ENCODE data around the gene RPS2.

Gene RPS2

DNA sequence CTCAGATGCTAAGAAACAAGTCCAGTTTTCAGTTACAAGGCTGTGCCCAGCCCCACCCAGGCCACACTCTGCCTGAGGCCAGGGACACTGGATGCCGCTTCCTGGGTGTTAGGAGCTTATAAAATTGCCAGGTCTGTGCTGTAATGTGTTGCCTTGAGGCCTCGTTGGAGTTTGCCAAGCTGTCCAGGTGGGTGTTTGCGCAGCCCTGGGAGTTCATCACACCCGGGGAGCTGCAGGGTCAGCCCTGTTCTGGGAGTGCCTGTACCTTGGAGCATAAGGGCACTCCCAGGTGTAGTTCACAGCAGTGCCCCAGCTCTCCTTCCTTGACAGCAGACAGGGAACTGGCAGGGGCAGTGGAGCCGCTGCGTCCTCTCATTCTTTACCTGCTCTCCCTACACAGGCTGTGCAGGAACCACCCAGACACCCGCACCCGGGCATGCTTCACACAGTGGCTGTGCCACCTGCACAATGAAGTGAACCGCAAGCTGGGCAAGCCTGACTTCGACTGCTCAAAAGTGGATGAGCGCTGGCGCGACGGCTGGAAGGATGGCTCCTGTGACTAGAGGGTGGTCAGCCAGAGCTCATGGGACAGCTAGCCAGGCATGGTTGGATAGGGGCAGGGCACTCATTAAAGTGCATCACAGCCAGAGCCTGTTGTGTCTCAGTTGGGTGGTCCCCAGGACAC, 21.0 kb upstream of the RPS2 start:
- Histone ChIP-seq H3K9me3 (ENCODE audit: control insufficient read depth, insufficient read depth, low read length) (no peaks in the 10 kb centered on the region), H3K9ac (ENCODE audit: low read depth, low read length) (no peak overlapping the region), H3K4me1 (ENCODE audit: control insufficient read depth, insufficient read depth, low read length) (peaks cover 6% of the 10 kb centered on the region), H3K4me3 (ENCODE audit: low read depth, low read length) (peak overlapping the region; percentile 76), H3K27me3 (ENCODE audit: control insufficient read depth, insufficient read depth, low read length) (peaks cover 42% of the 10 kb centered on the region), H3K36me3 (ENCODE audit: control insufficient read depth, insufficient read depth, low read length) (peaks cover 16% of the 10 kb centered on the region)

DNA sequence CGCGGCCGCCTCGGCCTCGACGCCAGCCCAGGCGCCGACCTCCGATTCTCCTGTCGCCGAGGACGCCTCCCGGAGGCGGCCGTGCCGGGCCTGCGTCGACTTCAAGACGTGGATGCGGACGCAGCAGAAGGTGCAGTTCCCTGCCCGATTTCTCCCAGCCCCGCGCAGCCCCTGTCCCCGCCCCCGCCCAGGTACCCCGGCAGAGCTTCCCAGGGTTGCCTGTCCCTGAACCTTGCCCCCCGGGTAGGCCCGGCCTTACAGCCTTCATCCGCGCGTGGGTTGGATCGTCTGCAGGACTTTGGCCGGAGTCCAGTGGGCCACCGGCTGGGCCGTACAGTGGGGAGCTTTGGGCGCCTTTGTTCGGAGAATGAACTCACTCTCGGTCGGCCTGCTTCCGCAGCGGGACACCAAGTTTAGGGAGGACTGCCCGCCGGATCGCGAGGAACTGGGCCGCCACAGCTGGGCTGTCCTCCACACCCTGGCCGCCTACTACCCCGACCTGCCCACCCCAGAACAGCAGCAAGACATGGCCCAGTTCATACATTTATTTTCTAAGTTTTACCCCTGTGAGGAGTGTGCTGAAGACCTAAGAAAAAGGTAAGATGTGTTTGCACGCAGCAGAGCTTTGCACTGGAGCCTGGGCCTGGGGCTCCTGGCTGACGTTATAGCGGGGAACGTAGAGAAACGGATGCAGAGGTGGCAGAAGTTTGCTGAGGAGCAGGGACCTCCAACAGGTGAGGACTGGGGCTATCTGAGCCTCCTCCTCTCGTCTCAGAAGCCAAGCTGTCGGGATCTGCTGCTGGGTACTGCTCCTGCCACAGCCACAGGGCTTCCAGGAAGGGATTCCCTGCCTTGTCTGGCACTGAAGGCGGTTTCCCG, 20.0 kb upstream of the RPS2 start:
- H3K9me3 ChIP-seq (ENCODE audit: control insufficient read depth, insufficient read depth, low read length), result no peaks in the 10 kb centered on the region
- peak overlapping the region; percentile 79 for H3K9ac ChIP-seq (ENCODE audit: low read depth, low read length)
- peaks cover 16% of the 10 kb centered on the region for H3K36me3 ChIP-seq (ENCODE audit: control insufficient read depth, insufficient read depth, low read length)
- H3K27me3 ChIP-seq (ENCODE audit: control insufficient read depth, insufficient read depth, low read length), result peaks cover 52% of the 10 kb centered on the region
- peaks cover 6% of the 10 kb centered on the region for H3K4me1 ChIP-seq (ENCODE audit: control insufficient read depth, insufficient read depth, low read length)
- H3K4me3 ChIP-seq (ENCODE audit: low read depth, low read length), result peak overlapping the region; percentile 76

DNA sequence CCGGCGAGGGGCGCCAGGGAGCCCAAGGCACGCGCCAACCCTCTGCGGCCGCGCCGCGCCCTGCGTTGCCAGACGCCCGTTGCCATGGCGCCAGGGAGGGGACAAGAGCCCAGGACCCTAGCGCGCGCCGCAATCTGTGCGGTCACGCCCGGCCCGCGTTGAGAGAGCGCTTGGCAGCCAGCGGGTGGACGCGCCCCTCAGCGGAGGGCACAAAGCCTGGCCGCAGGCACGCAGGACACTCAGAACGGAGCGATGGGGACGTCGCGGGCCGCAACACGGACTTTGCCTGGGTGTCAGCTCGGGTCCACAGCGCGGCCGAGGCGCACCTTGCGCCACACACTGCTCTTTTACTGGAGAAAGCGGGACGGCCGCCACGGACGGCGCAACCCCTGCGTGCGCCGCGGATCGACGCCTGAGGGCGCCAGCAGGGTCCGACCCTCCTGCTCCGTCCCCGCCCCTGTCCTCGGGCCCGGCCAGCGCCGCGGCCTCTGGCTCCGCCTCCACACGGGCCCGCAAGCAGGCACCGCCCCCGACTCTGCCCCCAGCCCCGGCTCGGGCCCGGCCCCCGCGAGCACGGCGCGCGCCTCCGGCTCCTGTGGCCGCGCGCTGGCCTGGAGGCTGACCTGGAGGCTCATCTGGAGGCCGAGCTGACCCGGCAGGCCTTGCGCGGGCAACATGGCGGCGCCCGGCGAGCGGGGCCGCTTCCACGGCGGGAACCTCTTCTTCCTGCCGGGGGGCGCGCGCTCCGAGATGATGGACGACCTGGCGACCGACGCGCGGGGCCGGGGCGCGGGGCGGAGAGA, 19.1 kb upstream of the RPS2 start, which contains the start of gene GFER:
Gene GFER, plus strand, starts transcription at position 650 of the 803 bp plus-strand sequence. Its CDS starts 26 bp downstream, at position 676.
- Histone ChIP-seq H3K27me3 (ENCODE audit: control insufficient read depth, insufficient read depth, low read length) (peaks cover 45% of the 10 kb centered on the region), H3K4me1 (ENCODE audit: control insufficient read depth, insufficient read depth, low read length) (peaks cover 6% of the 10 kb centered on the region), H3K4me3 (ENCODE audit: low read depth, low read length) (peak within 1 kb of the TSS; percentile 76), H3K36me3 (ENCODE audit: control insufficient read depth, insufficient read depth, low read length) (peaks cover 16% of the 10 kb centered on the region), H3K9me3 (ENCODE audit: control insufficient read depth, insufficient read depth, low read length) (no peaks in the 10 kb centered on the region), H3K9ac (ENCODE audit: low read depth, low read length) (peak within 1 kb of the TSS; percentile 79)

DNA sequence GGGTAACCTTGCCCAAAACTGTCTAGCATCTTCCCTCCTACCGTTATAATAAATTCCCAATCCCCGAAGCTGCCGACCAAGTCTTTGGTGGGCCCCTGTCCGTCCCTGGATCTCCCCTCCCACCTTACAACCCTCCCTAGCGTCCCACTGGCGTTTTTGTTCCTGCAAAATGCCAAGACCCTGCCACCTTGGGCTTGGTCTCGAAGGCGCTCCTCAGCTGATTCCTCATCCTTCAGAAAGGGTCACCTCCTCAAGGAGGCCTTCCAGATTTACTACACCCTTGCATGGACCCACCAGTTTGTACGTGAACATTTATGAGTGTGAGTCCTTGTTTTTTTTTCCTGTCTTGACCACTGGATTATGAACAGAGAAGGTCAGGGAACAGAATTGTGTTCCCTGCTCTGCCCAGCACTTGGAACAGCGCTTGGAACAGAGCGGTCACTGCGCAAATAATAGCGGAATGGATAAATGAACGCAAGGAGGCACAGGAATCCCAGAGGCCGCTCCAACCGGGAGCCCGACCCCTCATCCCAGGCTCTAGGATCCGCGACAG, 18.4 kb upstream of the RPS2 start:
- Histone ChIP-seq H3K4me1 (ENCODE audit: control insufficient read depth, insufficient read depth, low read length) (peaks cover 6% of the 10 kb centered on the region), H3K9ac (ENCODE audit: low read depth, low read length) (no peak overlapping the region), H3K36me3 (ENCODE audit: control insufficient read depth, insufficient read depth, low read length) (peaks cover 19% of the 10 kb centered on the region), H3K4me3 (ENCODE audit: low read depth, low read length) (peak overlapping the region; percentile 66), H3K27me3 (ENCODE audit: control insufficient read depth, insufficient read depth, low read length) (peaks cover 40% of the 10 kb centered on the region), H3K9me3 (ENCODE audit: control insufficient read depth, insufficient read depth, low read length) (no peaks in the 10 kb centered on the region)

DNA sequence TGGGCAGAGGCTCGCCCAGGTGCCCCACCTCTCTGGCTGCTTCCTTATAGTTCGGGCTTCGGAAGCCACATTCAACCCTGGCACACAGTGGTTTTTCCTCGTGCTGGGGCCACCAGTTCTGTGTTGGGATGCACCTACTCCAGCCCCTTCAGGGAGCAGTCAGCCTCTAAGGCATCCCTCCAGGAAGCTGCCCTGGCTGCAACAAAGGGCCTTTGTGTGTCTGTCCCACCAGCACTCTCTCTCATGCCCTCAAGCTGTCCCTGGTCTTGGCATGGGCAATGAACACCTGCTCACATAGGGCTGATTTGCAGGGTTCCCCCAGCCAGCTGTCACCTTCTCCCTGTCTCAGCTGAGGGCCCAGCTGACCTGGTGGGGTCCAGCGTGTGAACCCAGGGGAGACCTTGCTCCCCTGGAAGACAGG, 17.4 kb upstream of the RPS2 start:
- Histone ChIP-seq H3K4me1 (ENCODE audit: control insufficient read depth, insufficient read depth, low read length) (peaks cover 6% of the 10 kb centered on the region), H3K9me3 (ENCODE audit: control insufficient read depth, insufficient read depth, low read length) (no peaks in the 10 kb centered on the region), H3K27me3 (ENCODE audit: control insufficient read depth, insufficient read depth, low read length) (peaks cover 38% of the 10 kb centered on the region), H3K9ac (ENCODE audit: low read depth, low read length) (no peak overlapping the region), H3K4me3 (ENCODE audit: low read depth, low read length) (no peak overlapping the region), H3K36me3 (ENCODE audit: control insufficient read depth, insufficient read depth, low read length) (peaks cover 27% of the 10 kb centered on the region)

DNA sequence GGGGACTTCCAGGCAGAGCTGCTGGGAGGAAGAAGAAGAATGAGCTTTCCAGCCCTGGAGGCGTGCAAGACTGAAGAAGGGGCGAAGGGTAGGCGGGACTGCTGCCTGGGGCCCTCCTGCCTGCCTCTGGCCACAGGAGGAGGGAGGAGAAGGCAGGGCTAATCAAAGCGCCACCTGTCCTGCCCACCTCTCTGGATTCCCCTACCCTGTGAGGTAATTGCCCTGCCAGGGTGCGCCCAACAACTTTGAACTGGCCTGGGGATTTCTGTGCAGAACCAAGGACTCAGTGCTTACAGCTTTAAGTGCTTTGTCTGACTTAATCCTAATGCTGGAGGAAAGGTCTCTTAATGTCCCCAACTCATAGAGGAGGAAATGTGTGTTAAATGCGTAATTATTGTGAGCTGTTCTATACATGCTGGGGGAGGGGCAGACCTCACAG, 16.8 kb upstream of the RPS2 start, which contains the start of gene NOXO1:
Gene NOXO1, minus strand, starts transcription at position 72 of the 439 bp plus-strand sequence. CDS start 290 bp downstream, outside the sequence.
- H3K9ac ChIP-seq (ENCODE audit: low read depth, low read length), result no peak within 1 kb of the TSS
- no peaks in the 10 kb centered on the region for H3K9me3 ChIP-seq (ENCODE audit: control insufficient read depth, insufficient read depth, low read length)
- peaks cover 38% of the 10 kb centered on the region for H3K27me3 ChIP-seq (ENCODE audit: control insufficient read depth, insufficient read depth, low read length)
- H3K36me3 ChIP-seq (ENCODE audit: control insufficient read depth, insufficient read depth, low read length), result peaks cover 30% of the 10 kb centered on the region
- H3K4me1 ChIP-seq (ENCODE audit: control insufficient read depth, insufficient read depth, low read length), result peaks cover 6% of the 10 kb centered on the region
- peak within 1 kb of the TSS; percentile 54 for H3K4me3 ChIP-seq (ENCODE audit: low read depth, low read length)

DNA sequence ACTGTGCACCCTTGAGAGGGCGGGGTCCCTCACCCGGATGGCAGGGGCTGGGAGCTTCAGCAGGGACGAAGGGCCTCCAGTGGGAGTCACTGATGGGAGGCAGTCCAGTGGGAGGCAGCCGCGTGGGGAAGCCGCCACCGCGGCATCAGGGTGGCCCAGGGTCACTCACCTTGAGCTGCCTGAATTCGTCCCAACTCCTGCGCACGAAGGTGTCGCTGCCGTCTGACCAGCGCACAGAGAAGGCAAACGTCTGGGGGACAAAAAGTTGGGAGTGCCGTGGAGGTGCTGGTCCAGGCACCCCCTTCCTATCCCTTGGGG, 16.1 kb upstream of the RPS2 start:
- peaks cover 6% of the 10 kb centered on the region for H3K4me1 ChIP-seq (ENCODE audit: control insufficient read depth, insufficient read depth, low read length)

DNA sequence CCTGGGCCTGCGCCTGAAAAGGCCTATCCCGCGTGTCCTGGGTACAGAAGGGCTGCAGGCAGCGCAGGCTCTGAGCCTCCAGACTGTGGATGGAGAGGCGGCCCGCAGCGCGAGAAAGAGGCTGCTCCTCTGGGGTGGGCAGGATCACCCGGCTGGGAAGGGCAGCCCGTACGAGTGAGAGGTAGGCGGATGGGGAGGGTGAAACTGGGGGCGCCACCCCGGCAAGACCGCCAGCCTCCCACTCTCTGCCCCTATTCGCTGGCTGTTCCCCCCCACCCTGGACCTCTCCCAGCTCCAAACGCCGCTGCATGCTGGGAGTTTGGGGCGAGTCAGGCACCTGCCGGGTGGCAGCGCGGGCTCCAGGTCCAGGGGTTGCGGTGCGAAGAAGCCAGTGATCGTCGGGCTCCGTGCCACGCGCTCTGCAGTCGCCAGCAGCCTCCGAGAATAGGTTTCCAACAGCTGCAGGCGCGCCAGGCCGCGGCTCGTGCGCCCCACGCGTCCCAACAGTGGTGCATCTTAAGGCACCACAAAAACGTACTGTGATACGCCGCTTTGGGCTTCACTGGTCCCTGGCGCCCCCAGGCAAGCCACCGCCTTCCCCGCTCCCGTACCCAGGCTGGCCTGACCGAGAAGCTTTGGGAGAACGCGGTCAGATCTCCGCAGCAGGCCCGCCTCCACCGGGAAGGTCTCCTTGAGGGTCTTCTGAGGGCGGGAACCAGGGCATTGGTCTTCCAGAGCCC, 15.6 kb upstream of the RPS2 start:
- Histone ChIP-seq H3K4me3 (ENCODE audit: low read depth, low read length) (peak overlapping the region; percentile 54), H3K9ac (ENCODE audit: low read depth, low read length) (peak overlapping the region; percentile 54), H3K4me1 (ENCODE audit: control insufficient read depth, insufficient read depth, low read length) (peaks cover 6% of the 10 kb centered on the region)

More for the DNA sequence above, 16.1 kb upstream of the RPS2 start:
- H3K4me3 ChIP-seq (ENCODE audit: low read depth, low read length), result peak overlapping the region; percentile 54
- H3K27me3 ChIP-seq (ENCODE audit: control insufficient read depth, insufficient read depth, low read length), result peaks cover 38% of the 10 kb centered on the region
- no peaks in the 10 kb centered on the region for H3K9me3 ChIP-seq (ENCODE audit: control insufficient read depth, insufficient read depth, low read length)
- peaks cover 31% of the 10 kb centered on the region for H3K36me3 ChIP-seq (ENCODE audit: control insufficient read depth, insufficient read depth, low read length)
- no peak overlapping the region for H3K9ac ChIP-seq (ENCODE audit: low read depth, low read length)

DNA sequence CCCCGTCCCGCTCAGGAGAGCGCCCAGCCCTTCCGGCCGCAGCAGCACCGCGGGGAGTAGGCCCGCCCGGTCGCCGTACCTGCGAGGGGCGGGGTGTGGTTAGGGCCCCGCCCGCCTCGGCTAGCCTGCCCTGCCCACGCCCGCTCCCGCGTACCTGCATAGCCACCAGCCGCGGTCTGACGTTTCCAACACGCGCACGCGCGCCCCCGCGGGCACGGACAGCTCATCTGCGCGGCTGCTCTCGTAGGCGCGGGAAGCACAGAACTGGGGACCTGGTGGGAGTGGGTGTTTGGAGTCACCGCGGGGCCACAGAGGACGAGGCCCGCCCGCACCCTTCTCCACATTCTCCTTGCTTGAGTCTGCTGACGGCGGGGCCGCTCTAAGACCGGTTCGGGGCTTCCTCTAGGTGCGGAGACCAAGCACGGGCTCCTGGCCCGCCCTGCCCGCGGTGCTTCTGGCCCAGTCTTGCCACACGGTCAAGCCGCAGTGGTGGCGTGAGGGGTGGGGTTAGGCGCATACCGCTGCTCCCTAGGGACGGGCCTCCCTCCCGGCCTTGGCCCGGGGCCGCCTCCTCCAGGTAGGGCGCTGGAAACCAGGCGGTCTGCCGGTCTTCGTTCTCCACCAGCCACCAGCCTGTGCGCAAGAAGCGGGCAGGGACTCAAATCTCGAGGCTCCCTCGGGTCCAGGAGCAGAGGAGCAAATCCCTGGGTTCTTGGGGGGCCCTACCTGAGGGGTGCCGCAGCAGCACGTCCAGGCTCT, 14.8 kb upstream of the RPS2 start:
- peaks cover 4% of the 10 kb centered on the region for H3K4me1 ChIP-seq (ENCODE audit: control insufficient read depth, insufficient read depth, low read length)
- peak overlapping the region; percentile 54 for H3K4me3 ChIP-seq (ENCODE audit: low read depth, low read length)
- H3K36me3 ChIP-seq (ENCODE audit: control insufficient read depth, insufficient read depth, low read length), result peaks cover 37% of the 10 kb centered on the region
- peak overlapping the region; percentile 54 for H3K9ac ChIP-seq (ENCODE audit: low read depth, low read length)
- H3K27me3 ChIP-seq (ENCODE audit: control insufficient read depth, insufficient read depth, low read length), result peaks cover 38% of the 10 kb centered on the region
- no peaks in the 10 kb centered on the region for H3K9me3 ChIP-seq (ENCODE audit: control insufficient read depth, insufficient read depth, low read length)

More for the DNA sequence above, 15.6 kb upstream of the RPS2 start:
- Histone ChIP-seq H3K27me3 (ENCODE audit: control insufficient read depth, insufficient read depth, low read length) (peaks cover 38% of the 10 kb centered on the region), H3K36me3 (ENCODE audit: control insufficient read depth, insufficient read depth, low read length) (peaks cover 30% of the 10 kb centered on the region), H3K9me3 (ENCODE audit: control insufficient read depth, insufficient read depth, low read length) (no peaks in the 10 kb centered on the region)

DNA sequence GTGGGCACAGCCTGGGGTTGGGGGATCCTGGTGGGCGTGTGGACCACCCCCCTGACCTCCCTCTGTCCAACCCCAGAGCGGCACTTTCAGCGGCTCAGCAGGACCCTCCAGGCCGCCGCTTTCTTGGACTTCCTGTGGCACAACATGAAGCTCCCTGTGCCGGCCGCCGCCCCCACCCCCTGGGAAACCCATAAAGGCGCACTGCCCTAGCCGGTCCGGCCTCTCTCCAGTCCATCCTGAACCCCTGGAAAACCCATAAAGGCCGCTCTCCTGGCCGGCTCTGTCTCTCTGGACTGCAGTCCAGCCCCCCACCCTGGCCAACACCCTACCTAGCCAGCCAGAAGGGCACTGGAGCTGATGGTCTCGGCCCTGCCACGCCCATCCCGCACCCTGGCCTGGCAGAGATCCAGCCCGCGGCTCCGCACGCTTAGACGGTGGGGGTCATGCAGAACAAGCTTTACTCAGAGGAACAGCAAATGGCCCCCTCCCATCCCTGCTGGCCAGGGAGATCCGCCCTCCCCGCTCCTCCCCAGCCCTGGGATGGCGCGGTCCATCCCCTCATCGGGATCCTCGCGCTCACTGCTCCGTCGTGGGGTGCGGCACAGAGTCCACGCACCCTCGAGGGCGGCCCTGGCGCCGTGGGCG, 14.0 kb upstream of the RPS2 start:
- Histone ChIP-seq H3K27me3 (ENCODE audit: control insufficient read depth, insufficient read depth, low read length) (peaks cover 38% of the 10 kb centered on the region), H3K36me3 (ENCODE audit: control insufficient read depth, insufficient read depth, low read length) (peaks cover 43% of the 10 kb centered on the region), H3K4me1 (ENCODE audit: control insufficient read depth, insufficient read depth, low read length) (peaks cover 4% of the 10 kb centered on the region), H3K9ac (ENCODE audit: low read depth, low read length) (no peak overlapping the region), H3K9me3 (ENCODE audit: control insufficient read depth, insufficient read depth, low read length) (no peaks in the 10 kb centered on the region), H3K4me3 (ENCODE audit: low read depth, low read length) (peak overlapping the region; percentile 54)

Data from iPS-15b (cell line).